ENCODE results near the gene COLEC12. TPM values are rescaled to one million over a fixed set of nuclear protein-coding genes. Genes with fewer than 3 reads are reported as not detected.
A peak's percentile ranks its signal among the peaks of the same experiment; 100 is the strongest.

Gene COLEC12
- total RNA-seq, 3 donors from 2014 or later, result 11.7 to 57.3 (median 14.7) TPM

- Histone ChIP-seq H3K27me3 (no peaks in the 10 kb centered on the region), H3K4me1 (peaks cover 0 to 4% of the 10 kb centered on the region in 2 donors), H3K27ac (no peak overlapping the region), H3K4me3 (no peak overlapping the region), H3K9me3 (peaks cover 0 to 2% of the 10 kb centered on the region in 2 donors), H3K36me3 (no peaks in the 10 kb centered on the region)
- no peak for DNase-seq (ENCODE audit: low spot score in 2 of 2)
- no peak for TF ChIP-seq CTCF (IDR thresholded peaks at IDR 0.05)
- intact Hi-C loops (cut with DNase I; ENCODE audit: low total_unique reads), result no loop called here
Observed at GRCh38 chr18:273525-273924, 227.0 kb downstream of the COLEC12 start.

DNA sequence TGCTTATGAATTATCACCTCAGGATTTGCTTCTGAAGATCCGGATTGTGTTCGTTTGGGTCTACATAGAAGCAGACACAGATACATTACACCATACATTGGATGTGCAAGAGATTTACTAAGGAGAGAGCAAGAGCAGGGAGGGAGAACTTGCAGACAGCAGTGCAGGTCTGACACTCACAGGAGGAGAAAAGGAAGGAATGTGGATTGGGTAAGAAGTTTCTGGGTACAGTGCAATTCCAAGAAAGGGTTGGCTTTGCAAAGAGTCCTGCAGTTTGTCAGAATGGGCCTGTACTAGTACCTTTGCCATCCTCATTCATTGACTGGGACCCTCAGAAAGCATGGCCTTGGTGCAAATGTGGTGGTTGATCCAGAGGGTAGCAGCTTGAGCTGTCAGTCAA is 227.9 kb downstream of the COLEC12 start:
- H3K36me3 ChIP-seq, result no peaks in the 10 kb centered on the region
- intact Hi-C loops (cut with DNase I; ENCODE audit: low total_unique reads), result no loop called here
- TF ChIP-seq CTCF (IDR thresholded peaks at IDR 0.05) (no peak), POLR2AphosphoS5 (IDR thresholded peaks at IDR 0.05) (no peak), POLR2A (IDR thresholded peaks at IDR 0.05) (no peak)

DNA sequence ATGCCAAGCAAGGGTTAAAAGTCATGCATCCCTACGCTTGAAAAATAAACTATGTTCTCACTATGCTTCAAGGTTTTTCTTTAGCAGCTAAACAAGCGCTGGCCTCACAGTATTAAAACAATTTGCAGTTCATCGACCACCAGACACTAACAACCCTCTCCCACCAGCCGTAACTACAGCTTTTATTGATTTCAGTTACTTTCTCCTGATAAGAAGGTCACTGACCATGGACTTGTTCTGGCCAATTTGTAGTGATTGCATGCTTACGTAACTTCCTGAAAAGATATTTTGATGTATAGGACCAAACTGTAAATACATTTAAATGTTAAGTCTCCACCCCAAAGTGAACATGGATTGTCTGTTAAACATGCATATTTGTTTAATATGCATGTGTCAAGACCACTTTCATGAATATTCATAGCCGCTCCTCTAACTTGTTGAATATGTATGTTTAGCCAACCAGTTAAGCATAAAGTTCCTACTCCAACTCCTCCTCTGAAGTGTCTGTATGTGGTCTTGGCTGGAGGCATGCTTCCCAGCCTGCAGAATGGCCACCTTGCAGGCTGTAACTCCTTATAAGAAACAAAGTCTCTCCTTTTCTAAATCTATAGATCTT is 230.9 kb downstream of the COLEC12 start:
- TF ChIP-seq CTCF (IDR thresholded peaks at IDR 0.05) (no peak), POLR2A (IDR thresholded peaks at IDR 0.05) (no peak), POLR2AphosphoS5 (IDR thresholded peaks at IDR 0.05) (no peak)
- intact Hi-C loops (cut with DNase I; ENCODE audit: low total_unique reads), result no loop called here

More for the DNA sequence above, 227.9 kb downstream of the COLEC12 start:
- Histone ChIP-seq H3K27me3 (no peaks in the 10 kb centered on the region), H3K4me3 (no peak overlapping the region), H3K4me1 (peaks cover 0 to 4% of the 10 kb centered on the region in 2 donors), H3K27ac (no peak overlapping the region), H3K9me3 (no peaks in the 10 kb centered on the region)
- DNase-seq (ENCODE audit: low spot score in 2 of 2), result no peak

GRCh38 chr18:267688-268552 is 232.6 kb downstream of the COLEC12 start, which contains the start of gene THOC1:
Gene THOC1 (minus strand): TSS chr18:268047. CDS start chr18:268019, 28 bp downstream.
- H3K27ac ChIP-seq, result peak within 1 kb of the TSS; percentile 94
- H3K36me3 ChIP-seq, result no peaks in the 10 kb centered on the region
- DNase-seq (ENCODE audit: low spot score in 2 of 2), result peak; percentile 85
- no peaks in the 10 kb centered on the region for H3K27me3 ChIP-seq
- H3K4me1 ChIP-seq, result peaks cover 0 to 4% of the 10 kb centered on the region in 2 donors
- intact Hi-C loops (cut with DNase I; ENCODE audit: low total_unique reads), result no loop called here
- H3K9me3 ChIP-seq, result no peaks in the 10 kb centered on the region
- H3K4me3 ChIP-seq, result peak within 1 kb of the TSS; percentile 82 to 96 (median 89)
- TF ChIP-seq POLR2A (IDR thresholded peaks at IDR 0.05) (peak; percentile 55), CTCF (IDR thresholded peaks at IDR 0.05) (no peak), POLR2AphosphoS5 (IDR thresholded peaks at IDR 0.05) (peak; percentile 90 to 95 (median 92))

More for the DNA sequence above, 230.9 kb downstream of the COLEC12 start:
- Histone ChIP-seq H3K9me3 (no peaks in the 10 kb centered on the region), H3K27me3 (no peaks in the 10 kb centered on the region), H3K4me3 (no peak overlapping the region), H3K4me1 (peaks cover 0 to 4% of the 10 kb centered on the region in 2 donors), H3K36me3 (no peaks in the 10 kb centered on the region), H3K27ac (no peak overlapping the region)
- DNase-seq (ENCODE audit: low spot score in 2 of 2), result no peak

GRCh38 chr18:267380-267687 is 233.2 kb downstream of the COLEC12 start:
- intact Hi-C loops (cut with DNase I; ENCODE audit: low total_unique reads), result no loop called here
- TF ChIP-seq CTCF (IDR thresholded peaks at IDR 0.05) (no peak), POLR2AphosphoS5 (IDR thresholded peaks at IDR 0.05) (no peak), POLR2A (IDR thresholded peaks at IDR 0.05) (no peak)

More at GRCh38 chr18:267380-267687, 233.2 kb downstream of the COLEC12 start:
- H3K27me3 ChIP-seq, result no peaks in the 10 kb centered on the region
- no peak for DNase-seq (ENCODE audit: low spot score in 2 of 2)
- H3K4me3 ChIP-seq, result peak overlapping the region; percentile 82 to 96 (median 89)
- peaks cover 0 to 4% of the 10 kb centered on the region in 2 donors for H3K4me1 ChIP-seq
- H3K9me3 ChIP-seq, result no peaks in the 10 kb centered on the region
- peak overlapping the region; percentile 94 for H3K27ac ChIP-seq
- no peaks in the 10 kb centered on the region for H3K36me3 ChIP-seq
